B cell (primary cell): ENCODE results near the gene ITPRIPL2.

Experiments
- CTCF ChIP-seq: fragments of 200-600 bp; IDR thresholded peaks from one replicate; pipeline ENCODE4 v1.8.0; 2022; ENCODE audit warnings: antibody characterized with exemption, mild to moderate bottlenecking
- EZH2 ChIP-seq: IDR thresholded peaks from 2 replicates; pipeline ENCODE4 v1.6.1; 2012; ENCODE audit warnings: borderline replicate concordance, low read depth, mild to moderate bottlenecking, moderate library complexity, low read length; ENCODE audit not compliant: insufficient read depth, poor library complexity, severe bottlenecking

GRCh38 chr16:19136549-19137196 is 22.9 kb downstream of the ITPRIPL2 start:
- TF ChIP-seq CTCF (no peak), EZH2 (no peak)
